OCI-LY3 (cell line): ENCODE measurements around the gene MUS81.

Experiments
- H2AFZ ChIP-seq: fragments of 200-600, 300-600 bp; shearing (Covaris generic); 2 replicates; pipeline ENCODE4 v1.6.0; 2014; ENCODE audit warnings: antibody characterized with exemption, low read depth, low read length
- H3K27ac ChIP-seq: fragments of 200-600, 300-600 bp; sonication (generic); 2 replicates; pipeline ENCODE4 v1.5.1; 2014; ENCODE audit warnings: mild to moderate bottlenecking, low read length, moderate library complexity, mixed read lengths
- H3K27me3 ChIP-seq: fragments of 200-600, 300-600 bp; sonication (generic); 2 replicates; pipeline ENCODE4 v1.6.1; 2014; ENCODE audit warnings: low read depth, low read length, mixed read lengths
- H3K36me3 ChIP-seq: fragments of 200-600, 300-600 bp; sonication (generic); replicated peaks from 2 replicates; pipeline ENCODE3; 2014; ENCODE audit warnings: low read depth, low read length, mixed read lengths
- H3K4me1 ChIP-seq: fragments of 300-600, 200-600 bp; sonication (generic); 2 replicates; pipeline ENCODE4 v1.6.1; 2014; ENCODE audit warnings: low read length, mixed read lengths
- H3K4me2 ChIP-seq: fragments of 200-600, 300-600 bp; sonication (generic); 2 replicates; pipeline ENCODE4 v1.6.1; 2014; ENCODE audit warnings: low read length, mixed read lengths
- H3K4me3 ChIP-seq: fragments of 300-600, 200-600 bp; sonication (generic); 2 replicates; pipeline ENCODE4 v1.5.1; 2014; ENCODE audit warnings: antibody characterized with exemption, mild to moderate bottlenecking, low read length, moderate library complexity
- H3K79me2 ChIP-seq: fragments of 300-600, 200-600 bp; shearing (Covaris generic); 2 replicates; pipeline ENCODE4 v1.6.1; 2014; ENCODE audit warnings: mild to moderate bottlenecking, low read length, mixed read lengths
- H3K9ac ChIP-seq: fragments of 300-600, 200-600 bp; shearing (Covaris generic); 2 replicates; pipeline ENCODE4 v1.6.0; 2014; ENCODE audit warnings: mild to moderate bottlenecking, low read length, moderate library complexity
- H3K9me3 ChIP-seq: fragments of 200-600, 300-600 bp; shearing (Covaris generic); 2 replicates; pipeline ENCODE4 v1.6.1; 2014; ENCODE audit warnings: low read length, mixed read lengths; ENCODE audit not compliant: insufficient read depth
- H4K20me1 ChIP-seq: fragments of 200-600, 300-600 bp; sonication (generic); 2 replicates; pipeline ENCODE4 v1.6.1; 2016; ENCODE audit warnings: low read length, mixed read lengths; ENCODE audit not compliant: insufficient read depth
- EZH2phosphoT487 ChIP-seq: fragments of 200-600 bp; shearing (Covaris generic); IDR thresholded peaks from 2 replicates; pipeline ENCODE4 v1.6.1; 2018; ENCODE audit warnings: antibody characterized with exemption, mixed run types, low read depth
- TF ChIP-seq, protein P1 (sequence below): fragments of 200-600, 300-600 bp; sonication (generic); IDR thresholded peaks from 2 replicates; pipeline ENCODE4 v1.5.1; 2014; ENCODE audit warnings: antibody characterized with exemption, low read length, low read depth

MUS81 gene

GRCh38 chr11:65882120-65883057 lies 22.2 kb downstream of the MUS81 start:
- no peaks in the 10 kb centered on the region for H3K9me3 ChIP-seq
- no peak for TF ChIP-seq EZH2phosphoT487
- TF ChIP-seq, protein P1, sequence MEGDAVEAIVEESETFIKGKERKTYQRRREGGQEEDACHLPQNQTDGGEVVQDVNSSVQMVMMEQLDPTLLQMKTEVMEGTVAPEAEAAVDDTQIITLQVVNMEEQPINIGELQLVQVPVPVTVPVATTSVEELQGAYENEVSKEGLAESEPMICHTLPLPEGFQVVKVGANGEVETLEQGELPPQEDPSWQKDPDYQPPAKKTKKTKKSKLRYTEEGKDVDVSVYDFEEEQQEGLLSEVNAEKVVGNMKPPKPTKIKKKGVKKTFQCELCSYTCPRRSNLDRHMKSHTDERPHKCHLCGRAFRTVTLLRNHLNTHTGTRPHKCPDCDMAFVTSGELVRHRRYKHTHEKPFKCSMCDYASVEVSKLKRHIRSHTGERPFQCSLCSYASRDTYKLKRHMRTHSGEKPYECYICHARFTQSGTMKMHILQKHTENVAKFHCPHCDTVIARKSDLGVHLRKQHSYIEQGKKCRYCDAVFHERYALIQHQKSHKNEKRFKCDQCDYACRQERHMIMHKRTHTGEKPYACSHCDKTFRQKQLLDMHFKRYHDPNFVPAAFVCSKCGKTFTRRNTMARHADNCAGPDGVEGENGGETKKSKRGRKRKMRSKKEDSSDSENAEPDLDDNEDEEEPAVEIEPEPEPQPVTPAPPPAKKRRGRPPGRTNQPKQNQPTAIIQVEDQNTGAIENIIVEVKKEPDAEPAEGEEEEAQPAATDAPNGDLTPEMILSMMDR = no peak
- H3K9ac ChIP-seq = no peak overlapping the region
- H4K20me1 ChIP-seq = no peaks in the 10 kb centered on the region
- no peak overlapping the region for H3K4me3 ChIP-seq
- no peak overlapping the region for H2AFZ ChIP-seq
- peaks cover 5% of the 10 kb centered on the region for H3K4me1 ChIP-seq
- H3K27me3 ChIP-seq = no peaks in the 10 kb centered on the region
- H3K4me2 ChIP-seq = no peak overlapping the region
- peaks cover 43% of the 10 kb centered on the region for H3K36me3 ChIP-seq
- H3K27ac ChIP-seq = no peak overlapping the region
- H3K79me2 ChIP-seq = peaks cover 2% of the 10 kb centered on the region

- Histone ChIP-seq H2AFZ (no peak overlapping the region), H3K79me2 (peaks cover 10% of the 10 kb centered on the region), H3K27me3 (no peaks in the 10 kb centered on the region), H3K9ac (no peak overlapping the region), H3K4me3 (no peak overlapping the region), H3K36me3 (peaks cover 43% of the 10 kb centered on the region), H3K4me1 (peaks cover 8% of the 10 kb centered on the region), H3K27ac (no peak overlapping the region), H3K4me2 (no peak overlapping the region), H3K9me3 (no peaks in the 10 kb centered on the region), H4K20me1 (no peaks in the 10 kb centered on the region)
- TF ChIP-seq, protein P1 = no peak
- TF ChIP-seq EZH2phosphoT487 = no peak
Observed at GRCh38 chr11:65883058-65883761, 23.0 kb downstream of the MUS81 start.

DNA sequence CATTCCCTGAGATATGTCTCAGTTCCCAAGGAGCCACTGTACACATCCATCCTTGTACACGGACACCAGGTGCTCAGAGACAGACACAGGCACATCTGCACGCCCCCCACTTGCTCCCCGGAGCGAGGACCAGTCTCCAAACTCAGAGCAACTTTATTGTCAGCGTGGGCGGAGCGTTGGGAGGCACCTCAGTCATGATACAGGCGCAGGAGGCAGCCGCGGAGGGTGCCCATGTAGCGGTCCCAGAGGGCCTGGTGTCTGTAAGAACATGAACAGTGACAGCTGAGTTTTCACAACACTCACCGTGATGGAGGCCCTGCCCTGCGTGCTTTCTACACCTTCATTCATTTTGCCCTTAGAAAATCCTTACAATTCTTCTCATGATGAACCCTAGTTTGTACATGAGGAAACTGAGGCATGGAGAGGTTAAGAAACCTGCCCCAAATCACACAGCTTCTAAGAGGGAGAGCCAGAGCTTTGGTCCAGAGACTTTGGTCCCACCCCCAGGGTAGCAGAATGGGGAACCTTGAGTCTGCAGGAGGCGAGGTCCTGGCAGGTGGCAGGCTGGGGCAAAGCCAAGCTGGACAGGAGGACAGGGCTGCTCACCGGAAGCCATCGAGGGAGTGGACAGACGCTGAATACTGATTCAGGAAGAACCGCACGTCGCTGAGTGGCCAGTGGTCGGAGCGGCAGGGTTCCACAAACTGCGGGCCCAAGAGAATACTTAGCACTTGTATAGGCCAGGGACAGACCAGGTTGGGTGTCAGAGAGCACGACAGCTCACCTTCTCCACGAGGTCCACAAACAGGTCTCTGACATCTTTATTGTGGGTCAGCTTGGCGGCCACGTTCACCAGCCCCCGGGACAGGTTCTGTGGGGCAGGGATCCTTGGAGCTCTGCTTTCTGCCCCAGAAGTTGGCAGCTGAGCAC lies 23.8 kb downstream of the MUS81 start:
- Histone ChIP-seq H3K79me2 (peaks cover 10% of the 10 kb centered on the region), H3K27ac (no peak overlapping the region), H3K36me3 (peaks cover 43% of the 10 kb centered on the region), H2AFZ (no peak overlapping the region), H3K4me2 (no peak overlapping the region), H3K27me3 (no peaks in the 10 kb centered on the region), H4K20me1 (no peaks in the 10 kb centered on the region), H3K4me1 (peaks cover 10% of the 10 kb centered on the region), H3K9me3 (no peaks in the 10 kb centered on the region), H3K4me3 (no peak overlapping the region), H3K9ac (no peak overlapping the region)
- TF ChIP-seq EZH2phosphoT487 = no peak
- TF ChIP-seq, protein P1 = no peak
